ENCODE results near the gene TECTB. TPM values are rescaled to one million over a fixed set of nuclear protein-coding genes. Genes with fewer than 3 reads are reported as not detected.

Gene TECTB
- total RNA-seq, 2 donors from 2014 or later, result not detected

GRCh38 chr10:112240441-112240840 is 42.8 kb upstream of the TECTB start:
- ATAC-seq (no peak), DNase-seq (no peak)
- TF ChIP-seq CTCF (IDR thresholded peaks at IDR 0.05) (no peak), POLR2A (IDR thresholded peaks at IDR 0.05) (no peak)
- 75 to 93% methylated on average over 8 to 13 of the region's 13 CpGs for WGBS, 2 donors
- Histone ChIP-seq H3K4me3 (no peak overlapping the region), H3K27me3 (no peaks in the 10 kb centered on the region), H3K9me3 (peaks cover 0 to 14% (median 0%) of the 10 kb centered on the region in 3 donors), H3K36me3 (replicated peaks in 1 of 2; ENCODE audit: insufficient read depth in 1 of 2, low read depth in 2 of 2) (no peaks in the 10 kb centered on the region), H3K4me1 (no peaks in the 10 kb centered on the region), H3K27ac (no peak overlapping the region)
- intact Hi-C loops (cut with DNase I), result no loop called here

GRCh38 chr10:112241651-112242341 is 41.4 kb upstream of the TECTB start:
- peak in 1 of 4 donors; percentile 19 for DNase-seq
- Histone ChIP-seq H3K4me3 (no peak overlapping the region), H3K27me3 (no peaks in the 10 kb centered on the region), H3K4me1 (no peaks in the 10 kb centered on the region), H3K27ac (peak overlapping the region in 1 of 4 donors; percentile 42), H3K9me3 (peaks cover 0 to 14% (median 0%) of the 10 kb centered on the region in 3 donors), H3K36me3 (replicated peaks in 1 of 2; ENCODE audit: insufficient read depth in 1 of 2, low read depth in 2 of 2) (no peaks in the 10 kb centered on the region)
- no peak for TF ChIP-seq POLR2A (IDR thresholded peaks at IDR 0.05)
- TF ChIP-seq CTCF (IDR thresholded peaks at IDR 0.05), result no peak
- peak; percentile 75 for ATAC-seq
- intact Hi-C loops (cut with DNase I), result no loop called here
- 47 to 49% methylated on average over 2 of the region's 2 CpGs for WGBS, 2 donors

GRCh38 chr10:112242769-112243168 is 40.4 kb upstream of the TECTB start:
- H3K27me3 ChIP-seq, result no peaks in the 10 kb centered on the region
- H3K27ac ChIP-seq, result no peak overlapping the region
- TF ChIP-seq CTCF (IDR thresholded peaks at IDR 0.05), result no peak
- no peak for TF ChIP-seq POLR2A (IDR thresholded peaks at IDR 0.05)
- H3K4me3 ChIP-seq, result no peak overlapping the region
- peaks cover 0 to 14% (median 0%) of the 10 kb centered on the region in 3 donors for H3K9me3 ChIP-seq
- ATAC-seq, result no peak
- no peaks in the 10 kb centered on the region for H3K36me3 ChIP-seq (replicated peaks in 1 of 2; ENCODE audit: insufficient read depth in 1 of 2, low read depth in 2 of 2)
- H3K4me1 ChIP-seq, result no peaks in the 10 kb centered on the region
- intact Hi-C loops (cut with DNase I), result no loop called here
- 79 to 83% methylated on average over 2 of the region's 2 CpGs for WGBS, 2 donors
- no peak for DNase-seq

- no peak for TF ChIP-seq CTCF (IDR thresholded peaks at IDR 0.05)
- no peak for TF ChIP-seq POLR2A (IDR thresholded peaks at IDR 0.05)
- intact Hi-C loops (cut with DNase I), result no loop called here
- Histone ChIP-seq H3K36me3 (replicated peaks in 1 of 2; ENCODE audit: insufficient read depth in 1 of 2, low read depth in 2 of 2) (no peaks in the 10 kb centered on the region), H3K27me3 (no peaks in the 10 kb centered on the region), H3K4me1 (no peaks in the 10 kb centered on the region), H3K4me3 (no peak overlapping the region), H3K9me3 (peaks cover 0 to 15% (median 0%) of the 10 kb centered on the region in 3 donors), H3K27ac (no peak overlapping the region)
- WGBS, 2 donors, result 76 to 78% methylated on average over 6 of the region's 6 CpGs
- ATAC-seq (no peak), DNase-seq (no peak)
These were observed 39.5 kb upstream of the TECTB start for GRCh38 chr10:112243713-112244112.

GRCh38 chr10:112244197-112244596 is 39.0 kb upstream of the TECTB start:
- ATAC-seq (no peak), DNase-seq (no peak)
- H3K27me3 ChIP-seq, result no peaks in the 10 kb centered on the region
- no peaks in the 10 kb centered on the region for H3K4me1 ChIP-seq
- no peak for TF ChIP-seq CTCF (IDR thresholded peaks at IDR 0.05)
- no peak overlapping the region for H3K27ac ChIP-seq
- H3K36me3 ChIP-seq (replicated peaks in 1 of 2; ENCODE audit: insufficient read depth in 1 of 2, low read depth in 2 of 2), result no peaks in the 10 kb centered on the region
- H3K4me3 ChIP-seq, result no peak overlapping the region
- H3K9me3 ChIP-seq, result peaks cover 0 to 19% (median 0%) of the 10 kb centered on the region in 3 donors
- WGBS, 2 donors, result 85% methylated on average over 2 of the region's 2 CpGs
- intact Hi-C loops (cut with DNase I), result no loop called here

Measured in body of pancreas (tissue), 4 donors.